Epithelial cell of esophagus (primary cell): ENCODE measurements around the gene UBE2O.
"Not testable (repeated sequence)": the region's sequence is repeated elsewhere in the genome, so short reads cannot be mapped to it uniquely, and the experiment has no call there.

ENCODE experiments used
- DNase-seq: peaks from one replicate; pipeline ENCODE4 v3.0.0; 2010; ENCODE audit warnings: low read depth
- H3K4me3 ChIP-seq: 2 replicates; pipeline ENCODE4 v1.5.1; 2011; ENCODE audit warnings: mild to moderate bottlenecking, low read length, control low read depth
- TF ChIP-seq, protein P1 (sequence below): IDR thresholded peaks from 2 replicates; pipeline ENCODE4 v1.5.1; 2011; ENCODE audit warnings: low read depth, mild to moderate bottlenecking, low read length, control low read depth, inconsistent platforms; ENCODE audit not compliant: insufficient read depth; ENCODE audit errors: missing control alignments

The UBE2O gene

GRCh38 chr17:76360461-76360860, 92.5 kb downstream of the UBE2O start:
- H3K4me3 ChIP-seq, result no peak overlapping the region
- TF ChIP-seq, protein P1, sequence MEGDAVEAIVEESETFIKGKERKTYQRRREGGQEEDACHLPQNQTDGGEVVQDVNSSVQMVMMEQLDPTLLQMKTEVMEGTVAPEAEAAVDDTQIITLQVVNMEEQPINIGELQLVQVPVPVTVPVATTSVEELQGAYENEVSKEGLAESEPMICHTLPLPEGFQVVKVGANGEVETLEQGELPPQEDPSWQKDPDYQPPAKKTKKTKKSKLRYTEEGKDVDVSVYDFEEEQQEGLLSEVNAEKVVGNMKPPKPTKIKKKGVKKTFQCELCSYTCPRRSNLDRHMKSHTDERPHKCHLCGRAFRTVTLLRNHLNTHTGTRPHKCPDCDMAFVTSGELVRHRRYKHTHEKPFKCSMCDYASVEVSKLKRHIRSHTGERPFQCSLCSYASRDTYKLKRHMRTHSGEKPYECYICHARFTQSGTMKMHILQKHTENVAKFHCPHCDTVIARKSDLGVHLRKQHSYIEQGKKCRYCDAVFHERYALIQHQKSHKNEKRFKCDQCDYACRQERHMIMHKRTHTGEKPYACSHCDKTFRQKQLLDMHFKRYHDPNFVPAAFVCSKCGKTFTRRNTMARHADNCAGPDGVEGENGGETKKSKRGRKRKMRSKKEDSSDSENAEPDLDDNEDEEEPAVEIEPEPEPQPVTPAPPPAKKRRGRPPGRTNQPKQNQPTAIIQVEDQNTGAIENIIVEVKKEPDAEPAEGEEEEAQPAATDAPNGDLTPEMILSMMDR, result no peak
- DNase-seq, result no peak

GRCh38 chr17:76359776-76360175, 93.2 kb downstream of the UBE2O start:
- not testable (repeated sequence) for DNase-seq, H3K4me3 ChIP-seq

DNA sequence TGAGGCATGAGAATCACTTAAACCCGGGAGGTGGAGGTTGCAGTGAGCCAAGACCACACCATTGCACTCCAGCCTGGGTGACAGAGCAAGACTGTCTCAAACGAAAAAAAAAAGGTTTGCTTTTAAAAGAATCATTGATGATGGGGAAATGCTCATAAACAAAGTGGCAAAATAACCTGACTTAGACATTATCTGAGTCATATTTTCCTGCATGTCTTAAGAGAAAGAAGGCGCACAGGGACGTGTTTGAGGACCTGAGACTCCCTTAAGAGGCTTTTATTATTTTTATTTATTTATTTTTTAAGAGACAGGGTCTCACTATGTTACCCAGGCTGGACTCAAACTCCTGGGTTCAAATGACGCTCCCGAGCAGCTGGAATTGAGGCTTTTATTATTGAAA, 93.6 kb downstream of the UBE2O start:
- no peak for DNase-seq
- TF ChIP-seq, protein P1, result no peak

GRCh38 chr17:76357597-76358158, 95.3 kb downstream of the UBE2O start:
- no peak for DNase-seq
- TF ChIP-seq, protein P1, result no peak
- H3K4me3 ChIP-seq, result no peak overlapping the region

More for the DNA sequence above, 93.6 kb downstream of the UBE2O start:
- no peak overlapping the region for H3K4me3 ChIP-seq

DNA sequence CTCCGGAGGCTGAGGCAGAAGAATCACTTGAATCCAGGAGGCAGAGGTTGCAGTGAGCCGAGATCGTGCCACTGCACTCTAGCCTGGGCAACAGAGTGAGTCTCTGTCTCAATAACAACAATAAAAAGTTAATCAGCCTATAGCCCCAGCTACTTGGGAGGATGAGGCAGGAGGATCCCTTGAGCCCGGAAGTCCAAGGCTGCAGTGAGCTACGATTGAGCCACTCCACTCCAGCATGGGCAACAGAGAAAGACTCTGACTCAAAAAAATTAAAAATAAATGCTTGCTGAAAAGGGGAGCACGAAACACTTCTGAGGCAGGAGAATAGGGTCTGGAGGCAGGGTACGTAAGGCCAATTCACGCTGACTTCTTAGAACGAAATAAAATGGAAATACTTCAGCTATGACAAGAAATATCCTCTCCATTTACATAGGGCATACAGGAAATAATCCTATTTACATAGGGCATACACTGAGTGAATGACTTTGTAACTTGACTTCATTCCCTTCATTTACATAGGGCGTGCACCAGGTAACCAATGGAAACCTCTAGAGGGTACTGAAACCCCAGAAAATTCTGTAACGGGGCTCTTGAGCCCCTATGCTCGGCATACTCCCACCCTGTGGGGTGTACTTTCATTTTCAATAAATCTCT, 96.0 kb downstream of the UBE2O start:
- TF ChIP-seq, protein P1, result no peak
- H3K4me3 ChIP-seq, result no peak overlapping the region
- no peak for DNase-seq

- DNase-seq, result no peak
Measured at GRCh38 chr17:76354747-76355310, 98.1 kb downstream of the UBE2O start.

DNA sequence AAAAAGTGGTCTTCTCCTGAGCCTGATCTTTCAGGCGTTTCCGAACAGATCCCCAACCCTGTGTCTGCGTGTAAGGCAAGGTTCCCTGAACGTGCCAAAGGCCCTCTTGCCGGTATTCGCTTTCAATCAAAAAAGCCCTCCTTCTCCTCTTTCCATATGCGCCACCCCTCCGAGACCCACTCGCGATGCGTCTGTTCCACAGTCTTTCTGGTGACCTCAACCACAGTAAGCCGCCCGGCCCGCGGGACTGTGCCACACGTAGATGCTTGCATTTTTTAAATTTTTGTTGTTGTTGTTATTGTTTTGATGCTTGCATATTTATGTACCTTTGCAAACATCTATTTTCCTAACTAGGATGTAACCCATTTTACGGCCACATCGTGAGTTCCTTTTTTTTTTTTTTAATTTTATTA, 98.6 kb downstream of the UBE2O start:
- TF ChIP-seq, protein P1, result no peak
- no peak for DNase-seq
- peak overlapping the region; percentile 77 for H3K4me3 ChIP-seq

More at GRCh38 chr17:76354747-76355310, 98.1 kb downstream of the UBE2O start:
- TF ChIP-seq, protein P1, result no peak
- no peak overlapping the region for H3K4me3 ChIP-seq
